Right kidney (tissue), 1 donor: ENCODE results near the gene PRKACA.
A peak's percentile ranks its signal among the peaks of the same experiment; 100 is the strongest.
"Not testable (repeated sequence)": the region's sequence is repeated elsewhere in the genome, so short reads cannot be mapped to it uniquely, and the experiment has no call there.

Source experiments
- DNase-seq: peaks from one replicate; pipeline ENCODE4 v3.0.0-alpha.2; 2016

PRKACA gene

GRCh38 chr19:14070268-14071050 is 47.1 kb downstream of the PRKACA start:
- DNase-seq: no peak

- DNase-seq: no peak
These were observed 51.4 kb downstream of the PRKACA start for GRCh38 chr19:14066134-14066533.

GRCh38 chr19:14063105-14063504 is 54.5 kb downstream of the PRKACA start:
- no peak for DNase-seq

GRCh38 chr19:14062558-14062855 is 55.1 kb downstream of the PRKACA start:
- no peak for DNase-seq

- peak; percentile 52 for DNase-seq
These were observed 55.6 kb downstream of the PRKACA start, which contains the start of gene PALM3 for GRCh38 chr19:14061751-14062557. PALM3 (minus strand) TSS chr19:14062076; CDS start chr19:14061980, 96 bp downstream.

- DNase-seq: peak; percentile 48
These were observed 56.3 kb downstream of the PRKACA start for GRCh38 chr19:14061081-14061749.

GRCh38 chr19:14059652-14060155 is 57.9 kb downstream of the PRKACA start:
- peak; percentile 20 for DNase-seq

- no peak for DNase-seq
These were observed 58.5 kb downstream of the PRKACA start for GRCh38 chr19:14059093-14059480.

- no peak for DNase-seq
These were observed 59.1 kb downstream of the PRKACA start for GRCh38 chr19:14058182-14059092.

GRCh38 chr19:14056741-14057356 is 60.7 kb downstream of the PRKACA start:
- DNase-seq: no peak

- DNase-seq: no peak
These were observed 61.4 kb downstream of the PRKACA start for GRCh38 chr19:14056069-14056666.

- no peak for DNase-seq
These were observed 62.2 kb downstream of the PRKACA start for GRCh38 chr19:14055396-14055795.

- DNase-seq: no peak
These were observed 62.8 kb downstream of the PRKACA start for GRCh38 chr19:14054721-14055120.

GRCh38 chr19:14054099-14054498 is 63.5 kb downstream of the PRKACA start:
- DNase-seq: no peak

GRCh38 chr19:14053500-14053899 is 64.1 kb downstream of the PRKACA start:
- no peak for DNase-seq

- no peak for DNase-seq
These were observed 64.5 kb downstream of the PRKACA start for GRCh38 chr19:14053032-14053431.

GRCh38 chr19:14052470-14052869 is 65.1 kb downstream of the PRKACA start:
- no peak for DNase-seq

GRCh38 chr19:14051980-14052379 is 65.6 kb downstream of the PRKACA start:
- no peak for DNase-seq

GRCh38 chr19:14050961-14051360 is 66.6 kb downstream of the PRKACA start:
- DNase-seq: not testable (repeated sequence)

GRCh38 chr19:14050512-14050911 is 67.0 kb downstream of the PRKACA start:
- no peak for DNase-seq
